ENCODE data around the gene FLNB.

DNA sequence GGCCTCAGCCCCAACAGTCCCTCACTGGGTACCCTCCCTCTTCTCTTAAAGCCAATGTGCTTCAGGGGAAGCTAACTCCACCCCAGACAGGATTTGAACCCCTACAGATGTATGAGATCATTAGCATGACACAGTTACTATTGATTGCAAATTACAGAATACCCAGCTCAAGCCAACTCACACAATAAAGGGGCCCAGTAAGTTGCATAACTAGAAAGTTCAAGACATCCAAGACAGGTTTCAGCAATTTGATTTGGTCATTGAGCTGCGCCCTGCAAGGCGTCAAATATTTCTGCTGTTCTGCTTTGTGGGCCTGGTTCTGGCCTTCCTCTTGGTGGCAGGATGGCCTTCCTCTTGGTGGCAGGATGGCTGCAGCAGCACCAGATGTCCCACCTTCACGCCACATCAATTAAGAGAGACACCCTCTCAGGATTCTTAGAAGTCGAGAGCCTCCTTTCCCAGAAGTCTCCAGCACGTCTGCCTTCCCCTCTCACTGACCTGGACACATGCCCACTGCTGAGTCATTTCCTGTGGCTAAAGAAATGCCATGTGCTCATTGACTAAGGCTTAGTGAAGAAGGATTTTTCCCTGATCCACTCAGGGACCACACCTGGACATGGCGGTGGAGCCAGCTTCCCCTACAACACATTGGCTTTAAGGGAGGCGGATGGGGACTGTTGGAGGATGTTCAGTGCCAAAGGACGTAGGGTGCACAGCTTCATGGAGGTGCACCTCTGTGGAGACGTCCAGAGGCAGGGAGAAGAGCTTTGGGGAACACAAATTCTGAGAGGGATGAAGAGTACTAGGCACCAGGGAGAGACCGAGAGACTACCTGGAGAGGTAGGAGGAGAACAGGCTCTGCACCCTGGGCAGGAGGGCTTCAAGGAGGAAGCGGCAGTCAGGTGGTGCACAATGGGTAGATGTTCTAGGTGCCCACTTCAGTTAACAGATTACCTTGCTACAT, 153.5 kb downstream of the FLNB start:
- TF ChIP-seq EZH2 (IDR thresholded peaks at IDR 0.05; ENCODE audit: borderline replicate concordance) (no peak), EZH2phosphoT487 (IDR thresholded peaks at IDR 0.05; ENCODE audit: low read depth, severe bottlenecking, unreplicated experiment) (no peak)
- TF ChIP-seq, protein P1, sequence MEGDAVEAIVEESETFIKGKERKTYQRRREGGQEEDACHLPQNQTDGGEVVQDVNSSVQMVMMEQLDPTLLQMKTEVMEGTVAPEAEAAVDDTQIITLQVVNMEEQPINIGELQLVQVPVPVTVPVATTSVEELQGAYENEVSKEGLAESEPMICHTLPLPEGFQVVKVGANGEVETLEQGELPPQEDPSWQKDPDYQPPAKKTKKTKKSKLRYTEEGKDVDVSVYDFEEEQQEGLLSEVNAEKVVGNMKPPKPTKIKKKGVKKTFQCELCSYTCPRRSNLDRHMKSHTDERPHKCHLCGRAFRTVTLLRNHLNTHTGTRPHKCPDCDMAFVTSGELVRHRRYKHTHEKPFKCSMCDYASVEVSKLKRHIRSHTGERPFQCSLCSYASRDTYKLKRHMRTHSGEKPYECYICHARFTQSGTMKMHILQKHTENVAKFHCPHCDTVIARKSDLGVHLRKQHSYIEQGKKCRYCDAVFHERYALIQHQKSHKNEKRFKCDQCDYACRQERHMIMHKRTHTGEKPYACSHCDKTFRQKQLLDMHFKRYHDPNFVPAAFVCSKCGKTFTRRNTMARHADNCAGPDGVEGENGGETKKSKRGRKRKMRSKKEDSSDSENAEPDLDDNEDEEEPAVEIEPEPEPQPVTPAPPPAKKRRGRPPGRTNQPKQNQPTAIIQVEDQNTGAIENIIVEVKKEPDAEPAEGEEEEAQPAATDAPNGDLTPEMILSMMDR (IDR thresholded peaks at IDR 0.05; ENCODE audit: poor library complexity) = no peak

Data from hepatocyte (in vitro differentiated cells).